ENCODE data around the gene ZNF471.

DNA sequence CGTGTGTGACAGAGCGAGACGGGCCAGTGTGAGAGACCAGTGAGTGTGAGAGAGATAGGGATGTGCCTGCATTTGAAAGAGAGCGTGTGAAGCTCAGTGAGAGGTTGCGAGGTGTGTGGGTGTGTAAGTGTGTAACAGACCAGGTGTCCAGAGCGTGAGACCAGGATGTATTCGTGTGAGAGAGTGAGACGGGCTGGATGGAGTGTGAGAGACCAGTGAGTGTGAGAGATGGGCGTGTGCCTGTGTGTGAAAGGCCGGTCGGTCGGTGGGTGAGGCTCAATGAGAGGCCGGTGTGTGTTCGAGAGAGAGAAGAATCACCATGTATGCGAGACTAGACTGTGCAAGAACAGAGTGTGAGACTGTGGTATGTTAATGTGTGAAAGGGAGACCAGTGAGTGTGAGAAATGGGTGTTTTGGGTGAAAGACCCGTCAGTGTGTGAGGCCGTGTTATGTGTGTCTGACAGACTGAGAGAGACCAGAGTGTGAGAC lies 679 bp downstream of the ZNF471 start:
- TF ChIP-seq POLR2A (IDR thresholded peaks at IDR 0.05) (no peak), POLR2AphosphoS5 (IDR thresholded peaks at IDR 0.05) (no peak)
- TF ChIP-seq, protein P1, sequence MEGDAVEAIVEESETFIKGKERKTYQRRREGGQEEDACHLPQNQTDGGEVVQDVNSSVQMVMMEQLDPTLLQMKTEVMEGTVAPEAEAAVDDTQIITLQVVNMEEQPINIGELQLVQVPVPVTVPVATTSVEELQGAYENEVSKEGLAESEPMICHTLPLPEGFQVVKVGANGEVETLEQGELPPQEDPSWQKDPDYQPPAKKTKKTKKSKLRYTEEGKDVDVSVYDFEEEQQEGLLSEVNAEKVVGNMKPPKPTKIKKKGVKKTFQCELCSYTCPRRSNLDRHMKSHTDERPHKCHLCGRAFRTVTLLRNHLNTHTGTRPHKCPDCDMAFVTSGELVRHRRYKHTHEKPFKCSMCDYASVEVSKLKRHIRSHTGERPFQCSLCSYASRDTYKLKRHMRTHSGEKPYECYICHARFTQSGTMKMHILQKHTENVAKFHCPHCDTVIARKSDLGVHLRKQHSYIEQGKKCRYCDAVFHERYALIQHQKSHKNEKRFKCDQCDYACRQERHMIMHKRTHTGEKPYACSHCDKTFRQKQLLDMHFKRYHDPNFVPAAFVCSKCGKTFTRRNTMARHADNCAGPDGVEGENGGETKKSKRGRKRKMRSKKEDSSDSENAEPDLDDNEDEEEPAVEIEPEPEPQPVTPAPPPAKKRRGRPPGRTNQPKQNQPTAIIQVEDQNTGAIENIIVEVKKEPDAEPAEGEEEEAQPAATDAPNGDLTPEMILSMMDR (IDR thresholded peaks at IDR 0.05 in 8 of 11, conservative IDR thresholded peaks at IDR 0.05 in 3 of 11) = no peak

Measured in spleen (tissue), 7 donors.